HG02588 (cell line): ENCODE data around the gene CBR4.
"Not testable (repeated sequence)": the region's sequence is repeated elsewhere in the genome, so short reads cannot be mapped to it uniquely, and the experiment has no call there.

Source experiments
- ATAC-seq: cut with Tn5 transposase; IDR thresholded peaks from one replicate; pipeline ENCODE4 v1.9.1; 2021; ENCODE audit warnings: mild to moderate bottlenecking, moderate library complexity; ENCODE audit not compliant: unreplicated experiment

CBR4 gene

GRCh38 chr4:168995537-168996295, 14.3 kb downstream of the CBR4 start:
- ATAC-seq: no peak

GRCh38 chr4:168994958-168995357, 15.1 kb downstream of the CBR4 start:
- no peak for ATAC-seq

- no peak for ATAC-seq
Measured at GRCh38 chr4:168993714-168994510, 16.1 kb downstream of the CBR4 start.

- not testable (repeated sequence) for ATAC-seq
Measured at GRCh38 chr4:168992952-168993482, 17.0 kb downstream of the CBR4 start.

GRCh38 chr4:168981942-168982341, 28.1 kb downstream of the CBR4 start:
- ATAC-seq: no peak

GRCh38 chr4:168981460-168981859, 28.6 kb downstream of the CBR4 start:
- no peak for ATAC-seq

- no peak for ATAC-seq
Measured at GRCh38 chr4:168979338-168979737, 30.7 kb downstream of the CBR4 start.

GRCh38 chr4:168978001-168978700, 31.9 kb downstream of the CBR4 start:
- no peak for ATAC-seq

- ATAC-seq: no peak
Measured at GRCh38 chr4:168972596-168972995, 37.5 kb downstream of the CBR4 start.

- ATAC-seq: no peak
Measured at GRCh38 chr4:168960716-168961115, 49.3 kb downstream of the CBR4 start.

- ATAC-seq: no peak
Measured at GRCh38 chr4:168955674-168956073, 54.4 kb downstream of the CBR4 start.

- ATAC-seq: not testable (repeated sequence)
Measured at GRCh38 chr4:168952821-168953246, 57.2 kb downstream of the CBR4 start.

GRCh38 chr4:168945291-168945690, 64.8 kb downstream of the CBR4 start:
- ATAC-seq: no peak

- no peak for ATAC-seq
Measured at GRCh38 chr4:168942985-168943384, 67.1 kb downstream of the CBR4 start.
